Measurements from ENCODE around the gene OSBPL10. TPM values are rescaled to one million over a fixed set of nuclear protein-coding genes. Genes with fewer than 3 reads are reported as not detected.

OSBPL10 gene
- total RNA-seq, 1 donor, result 29.0 TPM

DNA sequence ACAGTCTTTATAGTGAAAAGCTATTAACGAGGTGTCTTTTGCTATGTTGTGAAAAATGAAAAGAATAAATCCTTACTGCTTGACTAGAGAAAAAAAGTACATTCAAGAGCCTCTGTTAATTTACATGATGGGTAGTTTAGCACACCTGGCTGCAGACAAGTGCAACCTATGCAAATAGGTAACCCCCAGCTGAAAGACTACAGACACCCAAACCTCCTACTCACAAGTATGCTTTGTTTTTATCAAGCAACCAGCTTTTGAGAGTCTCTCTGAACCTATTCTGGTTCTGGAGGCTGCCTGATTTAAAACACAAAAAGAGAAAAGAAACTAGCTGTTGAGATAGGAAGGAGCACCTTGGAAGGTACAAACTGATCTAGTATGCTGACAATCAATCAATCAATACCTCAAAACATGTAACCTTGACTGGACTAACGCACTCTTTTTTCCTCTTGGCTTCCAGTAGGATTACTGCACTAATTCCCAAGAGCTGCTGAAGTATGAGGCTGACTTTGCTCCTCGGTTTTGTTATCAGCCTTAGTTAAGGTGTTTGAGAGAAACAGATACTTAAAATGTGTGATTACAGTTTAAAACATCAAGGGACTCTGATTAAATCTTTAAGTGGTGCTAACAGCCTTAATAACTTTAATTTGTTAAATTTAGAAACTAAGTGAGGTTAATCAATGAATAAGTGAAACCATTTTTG lies 63.6 kb downstream of the OSBPL10 start:
- H4K20me1 ChIP-seq (ENCODE audit: insufficient read depth, low read length), result no peaks in the 10 kb centered on the region
- no peak for DNase-seq (ENCODE audit: insufficient read length, low spot score, missing footprints)
- H3K79me2 ChIP-seq (ENCODE audit: insufficient read depth, low read length), result no peaks in the 10 kb centered on the region
- H3K27me3 ChIP-seq (ENCODE audit: insufficient read depth, low read length), result no peaks in the 10 kb centered on the region
- H3K36me3 ChIP-seq (ENCODE audit: insufficient read depth, low read length), result no peaks in the 10 kb centered on the region
- peaks cover 2% of the 10 kb centered on the region for H3K9me3 ChIP-seq (ENCODE audit: low read depth, low read length)
- no peak overlapping the region for H3K27ac ChIP-seq (ENCODE audit: low read depth, low read length)
- peak overlapping the region; percentile 66 for H3K4me2 ChIP-seq (ENCODE audit: insufficient read depth, low read length)
- H3K4me1 ChIP-seq (ENCODE audit: insufficient read depth, low read length), result peaks cover 4% of the 10 kb centered on the region
- peak overlapping the region; percentile 73 for H2AFZ ChIP-seq (ENCODE audit: low read length)
- TF ChIP-seq CTCF (IDR thresholded peaks at IDR 0.05; ENCODE audit: extremely low read depth, low read depth, low read length), result no peak
- peak overlapping the region; percentile 35 for H3K4me3 ChIP-seq (ENCODE audit: insufficient read depth, low read length)

DNA sequence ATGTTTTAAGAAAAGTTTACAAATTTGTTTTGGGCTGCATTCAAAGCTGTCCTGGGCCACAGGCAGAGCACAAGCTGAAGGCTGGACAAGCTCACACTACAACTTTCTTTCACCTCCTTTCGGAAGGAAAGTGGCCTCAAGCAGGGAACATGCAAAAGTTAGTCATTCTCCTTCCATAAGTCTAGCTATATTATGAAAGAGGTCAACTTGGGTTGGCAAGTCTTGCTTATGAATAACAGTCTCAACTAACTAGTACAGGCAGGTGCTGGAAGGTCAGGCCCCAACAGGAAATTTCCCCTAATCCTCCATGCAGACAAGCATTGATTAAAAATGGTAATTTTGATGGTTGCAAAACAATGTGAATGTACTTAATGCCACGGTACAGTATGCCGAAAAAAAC lies 69.4 kb downstream of the OSBPL10 start:
- H3K27ac ChIP-seq (ENCODE audit: low read depth, low read length), result no peak overlapping the region
- DNase-seq (ENCODE audit: insufficient read length, low spot score, missing footprints), result no peak
- H3K4me1 ChIP-seq (ENCODE audit: insufficient read depth, low read length), result peaks cover 9% of the 10 kb centered on the region
- H3K79me2 ChIP-seq (ENCODE audit: insufficient read depth, low read length), result no peaks in the 10 kb centered on the region
- H3K36me3 ChIP-seq (ENCODE audit: insufficient read depth, low read length), result no peaks in the 10 kb centered on the region
- no peak for TF ChIP-seq CTCF (IDR thresholded peaks at IDR 0.05; ENCODE audit: extremely low read depth, low read depth, low read length)
- H4K20me1 ChIP-seq (ENCODE audit: insufficient read depth, low read length), result no peaks in the 10 kb centered on the region
- H2AFZ ChIP-seq (ENCODE audit: low read length), result no peak overlapping the region
- no peak overlapping the region for H3K4me3 ChIP-seq (ENCODE audit: insufficient read depth, low read length)
- no peaks in the 10 kb centered on the region for H3K27me3 ChIP-seq (ENCODE audit: insufficient read depth, low read length)
- no peak overlapping the region for H3K4me2 ChIP-seq (ENCODE audit: insufficient read depth, low read length)
- no peaks in the 10 kb centered on the region for H3K9me3 ChIP-seq (ENCODE audit: low read depth, low read length)

DNA sequence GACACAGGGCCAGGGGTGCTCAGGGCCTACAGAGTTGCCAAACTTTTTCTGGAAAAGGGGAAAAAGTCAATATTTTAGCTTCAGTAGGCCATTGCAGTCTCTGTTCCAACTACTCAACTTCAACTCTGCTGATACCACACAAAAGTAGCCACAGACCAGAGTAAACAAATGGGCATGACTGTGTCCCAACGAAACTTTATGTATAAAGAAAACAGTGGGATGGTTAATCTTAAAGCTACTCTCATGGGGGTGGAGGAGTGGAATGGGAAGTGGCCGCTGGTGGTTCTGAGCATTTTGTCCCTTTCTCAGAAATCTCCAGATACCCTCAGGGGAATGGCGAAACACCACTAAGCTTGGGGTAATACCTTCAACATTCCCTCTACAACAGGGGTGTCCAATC lies 69.9 kb downstream of the OSBPL10 start:
- Histone ChIP-seq H3K79me2 (ENCODE audit: insufficient read depth, low read length) (no peaks in the 10 kb centered on the region), H3K27me3 (ENCODE audit: insufficient read depth, low read length) (no peaks in the 10 kb centered on the region), H3K9me3 (ENCODE audit: low read depth, low read length) (no peaks in the 10 kb centered on the region), H3K27ac (ENCODE audit: low read depth, low read length) (no peak overlapping the region), H3K4me3 (ENCODE audit: insufficient read depth, low read length) (no peak overlapping the region), H3K4me2 (ENCODE audit: insufficient read depth, low read length) (no peak overlapping the region), H3K4me1 (ENCODE audit: insufficient read depth, low read length) (peaks cover 11% of the 10 kb centered on the region), H3K36me3 (ENCODE audit: insufficient read depth, low read length) (no peaks in the 10 kb centered on the region), H4K20me1 (ENCODE audit: insufficient read depth, low read length) (no peaks in the 10 kb centered on the region), H2AFZ (ENCODE audit: low read length) (no peak overlapping the region)
- TF ChIP-seq CTCF (IDR thresholded peaks at IDR 0.05; ENCODE audit: extremely low read depth, low read depth, low read length), result no peak
- no peak for DNase-seq (ENCODE audit: insufficient read length, low spot score, missing footprints)

DNA sequence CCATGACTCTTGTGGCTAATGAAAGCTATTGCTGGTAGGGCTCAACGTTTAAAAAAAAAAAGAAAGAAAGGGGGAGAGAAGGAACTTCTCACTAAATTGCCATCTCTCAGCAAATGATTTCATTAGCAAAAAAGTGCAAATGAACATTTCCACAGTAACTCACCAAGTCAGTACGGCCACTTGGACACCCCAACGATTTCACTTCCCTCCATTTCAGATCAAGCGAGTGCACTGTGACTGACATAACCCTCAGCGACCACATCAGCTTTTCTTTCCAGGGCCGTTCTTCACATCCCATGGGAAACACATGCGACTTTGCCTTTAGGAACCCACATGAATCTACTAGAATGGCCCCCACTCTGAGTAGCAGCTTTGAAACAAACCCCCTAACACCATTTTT lies 71.6 kb downstream of the OSBPL10 start:
- TF ChIP-seq CTCF (IDR thresholded peaks at IDR 0.05; ENCODE audit: extremely low read depth, low read depth, low read length), result no peak
- Histone ChIP-seq H3K27me3 (ENCODE audit: insufficient read depth, low read length) (no peaks in the 10 kb centered on the region), H3K4me3 (ENCODE audit: insufficient read depth, low read length) (no peak overlapping the region), H3K36me3 (ENCODE audit: insufficient read depth, low read length) (no peaks in the 10 kb centered on the region), H3K4me1 (ENCODE audit: insufficient read depth, low read length) (peaks cover 17% of the 10 kb centered on the region), H4K20me1 (ENCODE audit: insufficient read depth, low read length) (no peaks in the 10 kb centered on the region), H3K27ac (ENCODE audit: low read depth, low read length) (no peak overlapping the region), H3K79me2 (ENCODE audit: insufficient read depth, low read length) (no peaks in the 10 kb centered on the region), H3K4me2 (ENCODE audit: insufficient read depth, low read length) (no peak overlapping the region), H3K9me3 (ENCODE audit: low read depth, low read length) (no peaks in the 10 kb centered on the region), H2AFZ (ENCODE audit: low read length) (no peak overlapping the region)
- DNase-seq (ENCODE audit: insufficient read length, low spot score, missing footprints), result no peak
